HG02973 (cell line): Measurements from ENCODE around the gene ATP11C.
"Not testable (repeated sequence)": the region's sequence is repeated elsewhere in the genome, so short reads cannot be mapped to it uniquely, and the experiment has no call there.

Source experiments
- ATAC-seq: cut with Tn5 transposase; IDR thresholded peaks from one replicate; pipeline ENCODE4 v1.9.1; 2021; ENCODE audit warnings: moderate library complexity; ENCODE audit not compliant: unreplicated experiment

ATP11C gene

DNA sequence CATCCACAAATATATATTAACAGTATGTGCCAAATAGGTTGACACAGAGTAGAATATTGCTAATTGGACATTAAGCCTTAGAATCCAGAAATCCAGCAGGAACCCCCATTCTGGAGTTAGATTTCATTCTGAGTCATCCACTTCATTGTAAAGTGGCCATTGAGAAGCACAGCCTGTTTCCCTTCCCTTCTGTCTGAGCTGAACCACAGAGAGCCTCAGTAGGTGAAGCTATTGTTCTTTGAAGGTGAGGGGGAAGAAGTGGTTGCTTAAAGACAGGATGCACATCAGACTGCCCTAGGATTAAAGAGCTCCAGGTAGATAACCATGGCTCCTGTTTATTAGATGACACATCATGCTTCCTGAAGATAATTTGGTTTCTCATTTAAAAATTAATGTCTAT, 194.3 kb downstream of the ATP11C start:
- ATAC-seq, result no peak

DNA sequence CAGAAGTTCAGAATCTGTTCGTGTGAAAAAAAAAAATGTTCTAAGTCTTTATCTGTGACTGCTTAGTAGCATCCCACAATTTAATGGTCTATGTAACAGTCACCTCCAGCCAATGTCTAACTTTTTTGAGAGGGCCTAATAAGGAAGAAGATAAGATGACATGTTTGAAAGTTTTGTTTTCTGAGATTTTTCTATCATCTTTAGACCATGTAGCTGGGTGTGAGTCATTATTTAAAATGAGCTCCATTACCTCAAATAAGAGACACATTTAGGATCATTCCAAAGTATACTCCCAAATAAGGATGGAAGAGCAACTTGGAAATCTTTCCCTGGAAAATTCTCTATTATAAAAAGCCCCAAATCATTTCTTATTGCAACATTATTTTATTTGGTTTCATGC, 196.7 kb downstream of the ATP11C start:
- ATAC-seq, result no peak

DNA sequence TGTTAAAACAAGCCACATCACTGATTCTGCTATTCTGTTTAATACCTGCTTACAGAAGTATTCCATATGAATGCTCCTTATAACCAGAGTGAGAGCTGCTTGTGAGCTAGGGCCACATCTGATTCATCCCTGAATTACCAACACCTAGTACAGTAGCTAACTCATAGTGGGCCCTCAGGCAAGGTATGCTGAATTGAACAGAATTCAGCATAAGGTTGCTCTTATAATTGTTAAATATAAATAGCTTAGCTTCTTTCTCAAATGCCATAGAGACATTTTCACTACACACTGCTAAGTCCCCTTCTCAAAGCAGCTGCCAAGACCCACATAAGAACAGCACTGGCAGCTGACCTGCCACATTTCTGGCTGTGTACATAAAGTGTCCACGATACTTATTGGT, 197.9 kb downstream of the ATP11C start:
- ATAC-seq, result no peak

DNA sequence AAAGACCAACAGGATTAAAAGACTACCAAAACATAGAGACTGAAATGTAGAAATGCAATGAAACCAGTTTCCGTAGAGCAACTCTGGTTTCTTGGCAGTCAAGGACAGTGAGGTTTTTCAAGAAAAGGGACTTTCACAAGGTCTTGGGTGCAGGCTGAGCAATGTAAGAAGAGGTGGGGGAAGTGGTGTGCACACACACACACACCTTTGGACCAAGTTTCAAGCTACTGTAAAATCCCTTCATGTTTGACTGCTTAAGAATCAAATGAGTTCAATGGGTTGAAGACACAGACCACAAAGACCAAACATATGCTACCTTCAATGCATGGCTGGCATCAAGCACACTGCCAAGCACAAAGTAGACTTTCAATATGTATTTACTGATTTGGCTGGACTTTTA, 207.1 kb downstream of the ATP11C start:
- ATAC-seq, result peak; percentile 91

DNA sequence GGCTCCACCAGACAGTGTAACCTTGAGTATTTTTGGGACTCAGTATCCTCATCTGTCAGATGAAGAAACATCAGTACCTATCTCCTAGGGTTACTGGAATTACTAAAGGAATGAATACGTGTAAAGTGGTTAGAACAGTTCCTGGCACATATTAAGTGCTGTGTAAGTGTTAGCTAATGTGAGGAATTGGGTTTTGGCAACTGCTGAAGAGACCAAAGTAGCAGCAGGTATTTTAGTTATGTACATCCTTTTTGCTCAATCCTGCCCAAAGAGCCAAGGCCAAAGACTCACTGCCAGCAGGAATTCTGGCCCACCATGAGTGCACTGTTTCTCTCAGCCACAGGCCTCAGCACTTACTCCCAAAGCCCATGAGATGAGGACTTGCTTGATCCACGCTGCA, 208.2 kb downstream of the ATP11C start:
- ATAC-seq, result no peak

DNA sequence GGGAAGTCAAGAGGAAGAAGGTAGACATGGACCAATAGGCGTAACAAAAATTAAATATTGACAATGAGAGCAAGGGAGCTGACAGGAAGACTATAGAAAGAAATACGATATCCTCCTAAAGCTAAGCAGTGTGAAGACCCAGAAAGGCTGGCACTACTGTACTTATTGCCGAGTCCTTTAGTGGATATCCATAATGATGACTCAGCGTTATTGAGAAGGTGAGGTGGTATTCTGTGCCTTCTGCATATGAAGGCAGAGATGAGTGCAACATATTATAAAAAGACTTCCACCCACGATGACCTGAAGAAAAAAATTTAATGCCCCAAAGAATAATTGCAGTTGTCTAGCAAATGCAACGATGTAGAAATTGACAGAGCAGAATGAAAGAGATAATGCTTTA, 211.9 kb downstream of the ATP11C start:
- no peak for ATAC-seq

DNA sequence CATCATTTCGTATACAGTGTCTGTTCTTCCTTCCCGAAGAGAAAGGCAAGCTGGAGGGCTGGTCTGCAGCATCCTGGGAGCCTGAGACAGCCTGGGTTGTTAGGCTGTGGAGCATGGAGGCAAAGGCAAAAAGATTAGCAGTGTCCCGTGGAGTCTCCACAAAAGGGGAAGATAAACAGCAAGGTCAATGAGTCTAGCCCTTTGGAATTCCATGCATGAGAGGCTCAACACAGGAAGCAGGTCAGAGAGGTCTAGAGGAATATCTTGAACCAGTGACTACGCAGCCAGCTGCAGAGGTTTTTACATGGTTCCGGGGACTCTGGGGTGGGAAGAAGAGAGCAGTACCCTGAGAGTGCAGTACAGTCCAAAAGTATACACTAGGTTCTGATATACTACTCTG, 212.7 kb downstream of the ATP11C start:
- no peak for ATAC-seq

DNA sequence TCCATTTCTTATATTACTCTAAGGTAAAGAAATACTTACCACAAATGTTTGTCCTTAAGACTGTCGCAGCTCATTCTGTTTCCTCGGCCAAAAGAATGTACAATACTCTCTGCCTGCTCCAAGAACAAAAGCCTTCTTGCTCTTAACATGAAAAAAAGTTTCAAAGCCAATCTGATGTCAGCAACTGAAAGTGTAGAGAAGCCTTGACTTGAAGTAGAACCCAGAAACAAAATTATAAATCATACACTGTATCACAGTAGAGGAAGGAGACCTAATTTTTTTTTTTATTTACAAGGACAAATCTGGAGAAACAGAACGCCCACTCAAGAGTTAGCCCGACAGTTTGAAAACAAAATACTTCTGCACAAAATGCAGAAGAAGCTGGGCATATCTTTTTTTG, 224.8 kb downstream of the ATP11C start, which contains the start of gene MCF2:
TSS of gene MCF2 (minus strand) at position 101 of the 400 bp plus-strand sequence. CDS start 56,423 bp downstream, outside the sequence.
- no peak for ATAC-seq

DNA sequence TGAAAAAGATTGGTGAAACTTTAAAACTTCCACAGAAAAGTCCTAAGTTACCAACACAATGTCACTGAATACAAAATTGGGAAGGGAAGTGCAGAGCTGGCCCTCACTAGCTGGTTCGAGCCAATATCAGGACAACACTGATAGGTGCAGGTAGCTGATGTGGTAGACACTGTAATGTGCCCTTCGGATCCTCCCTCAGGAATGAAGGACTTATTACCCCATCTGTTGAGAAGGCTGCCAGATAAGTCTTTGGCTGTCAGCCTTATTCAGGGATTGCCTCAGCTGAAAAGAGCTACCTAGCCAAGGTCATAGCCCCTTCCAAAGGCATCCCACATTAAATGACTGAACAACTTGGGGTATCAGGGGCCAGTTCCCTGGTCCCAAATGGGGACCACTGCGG, 230.2 kb downstream of the ATP11C start:
- no peak for ATAC-seq

DNA sequence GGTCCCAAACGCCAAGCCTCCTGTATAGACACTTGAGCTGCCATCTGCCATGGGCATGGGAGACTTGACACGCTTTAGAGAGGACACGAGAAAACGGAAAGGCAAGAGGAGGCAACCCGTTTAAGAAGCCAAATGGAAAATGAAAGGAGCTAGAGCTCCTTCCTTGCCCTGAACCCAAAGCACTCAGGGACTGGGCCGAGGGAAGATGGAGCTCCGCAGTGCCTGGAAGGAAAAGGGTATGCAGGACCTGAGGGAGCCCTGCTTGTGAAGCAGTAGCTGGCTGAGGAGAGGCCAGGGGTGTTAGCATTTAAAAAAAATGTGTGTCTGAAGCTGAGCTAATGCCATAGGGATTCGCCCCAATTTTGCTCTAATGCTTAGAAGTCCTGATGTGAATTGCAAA, 239.9 kb downstream of the ATP11C start:
- ATAC-seq, result no peak

DNA sequence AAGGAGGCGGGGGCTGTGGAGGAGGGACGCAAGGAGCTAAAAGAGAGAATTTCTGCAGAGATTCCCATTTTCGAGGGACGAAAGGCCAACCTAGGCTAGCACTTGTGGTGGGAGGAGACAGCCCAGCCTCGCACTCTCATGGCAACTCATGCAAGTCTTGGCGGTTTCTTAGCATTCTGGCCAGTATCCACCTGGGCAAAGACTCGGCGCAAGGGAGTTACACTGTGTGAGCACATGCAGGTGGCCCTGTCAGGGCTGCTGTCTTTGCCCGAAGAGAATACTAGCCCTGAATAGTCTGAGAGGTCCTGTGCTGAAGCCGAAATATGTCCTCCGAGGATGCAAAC, 240.4 kb downstream of the ATP11C start:
- ATAC-seq, result no peak

DNA sequence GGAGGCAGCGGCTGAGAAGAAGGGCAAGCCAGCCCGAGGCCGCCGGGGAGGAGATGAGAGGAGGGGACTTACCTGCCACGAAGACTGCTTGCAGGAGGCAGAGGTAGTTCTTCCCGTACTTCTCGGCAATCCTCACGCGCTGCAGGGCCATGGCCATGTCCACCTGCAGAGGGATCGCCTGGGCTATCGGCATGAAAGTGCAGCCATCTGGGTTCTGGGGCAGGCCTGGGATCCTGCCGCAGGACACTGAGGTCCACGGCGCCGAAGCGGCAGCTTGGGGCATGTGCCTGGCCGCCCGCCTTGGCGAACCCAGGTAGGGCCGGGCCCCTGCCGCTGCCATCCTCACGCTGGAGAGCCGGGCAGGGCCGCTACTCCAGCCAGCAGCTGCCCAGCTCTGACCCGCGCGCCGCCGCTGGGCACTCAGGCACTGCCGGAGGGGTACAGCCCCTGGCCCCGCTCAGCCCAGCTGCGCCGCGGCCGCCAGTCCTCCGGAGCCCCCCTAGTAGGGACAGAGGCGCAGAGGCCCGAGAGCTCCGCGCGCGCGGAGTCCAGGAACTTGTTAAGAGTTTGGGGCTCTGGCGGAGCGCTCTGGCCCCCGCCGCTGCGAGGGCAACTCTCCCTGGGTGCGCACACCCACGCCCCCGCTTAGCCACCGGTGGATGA, 240.9 kb downstream of the ATP11C start:
- ATAC-seq, result no peak

DNA sequence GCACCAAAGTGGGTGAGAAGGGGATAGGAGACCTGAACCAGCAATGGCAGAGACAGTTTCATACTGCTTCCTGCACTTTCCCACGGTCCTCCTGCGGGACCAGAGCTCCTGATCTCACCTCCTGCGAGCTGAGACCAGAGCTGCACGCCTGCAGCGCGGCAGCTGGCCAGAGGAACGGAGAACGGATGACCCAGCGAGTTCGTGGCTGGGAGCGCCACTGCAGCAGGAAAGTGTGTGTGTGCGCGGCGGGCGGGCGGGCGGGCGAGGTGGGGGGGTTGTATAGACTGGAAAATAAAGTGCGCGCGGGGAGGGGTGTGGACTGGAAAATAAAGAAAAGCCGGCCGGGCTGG, 241.4 kb downstream of the ATP11C start:
- no peak for ATAC-seq

DNA sequence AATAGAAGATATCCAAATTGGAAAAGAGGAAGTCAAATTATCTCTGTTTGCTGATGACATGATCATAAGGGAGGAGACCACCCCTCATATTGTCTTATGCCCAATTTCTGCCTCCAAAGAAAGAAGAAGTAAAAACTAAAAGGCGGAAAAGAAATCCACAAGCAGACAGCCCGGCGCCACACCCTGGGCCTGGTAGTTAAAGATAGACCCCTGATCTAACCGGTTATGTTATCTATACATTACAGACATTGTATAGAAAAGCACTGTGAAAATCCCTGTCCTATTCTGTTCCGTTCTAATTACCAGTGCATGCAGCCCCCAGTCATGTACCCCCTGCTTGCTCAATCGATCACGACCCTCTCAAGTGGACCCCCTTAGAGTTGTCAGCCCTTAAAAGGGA, 247.7 kb downstream of the ATP11C start:
- not testable (repeated sequence) for ATAC-seq

DNA sequence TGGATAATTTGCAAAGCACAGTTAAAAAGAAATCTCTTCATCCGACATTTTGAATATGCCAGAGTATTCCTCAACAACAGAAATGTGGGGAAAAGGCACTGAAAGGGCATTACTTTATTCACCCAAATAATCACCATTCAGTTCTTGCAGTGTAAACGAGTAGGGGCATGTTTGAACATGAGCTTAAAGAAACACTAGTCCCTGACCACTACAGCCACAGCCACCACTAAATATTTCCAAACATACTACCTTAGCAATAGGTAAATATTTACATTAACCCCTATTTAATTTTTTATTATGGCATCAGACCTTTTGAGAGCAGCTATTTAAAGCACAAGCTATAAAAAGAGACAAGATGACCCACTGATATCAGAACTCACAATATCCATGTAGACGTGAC, 252.5 kb downstream of the ATP11C start:
- no peak for ATAC-seq
